HepG2 (cell line): Measurements from ENCODE around the gene RBBP8NL. TPM values are rescaled to one million over a fixed set of nuclear protein-coding genes. Genes with fewer than 3 reads are reported as not detected.
A peak's percentile ranks its signal among the peaks of the same experiment; 100 is the strongest.

ENCODE experiments used
- AGO1 ChIP-seq: fragments of 200-400 bp; formaldehyde crosslinking; IDR thresholded peaks from 2 replicates; pipeline ENCODE4 v1.6.1; 2017; ENCODE audit warnings: mild to moderate bottlenecking, low read depth, low read length, moderate library complexity; ENCODE audit not compliant: poor library complexity, severe bottlenecking
- HOXA9 ChIP-seq: sonication (generic); formaldehyde crosslinking; IDR thresholded peaks from 2 replicates; pipeline ENCODE4 v1.8.1; 2022; ENCODE audit warnings: missing genetic modification reagents, mild to moderate bottlenecking, moderate library complexity, borderline replicate concordance
- ISL2 ChIP-seq: sonication (generic); formaldehyde crosslinking; IDR thresholded peaks from 2 replicates; pipeline ENCODE4 v1.5.0; 2020; ENCODE audit warnings: missing genetic modification reagents
- MTA1 ChIP-seq: sonication (generic); formaldehyde crosslinking; IDR thresholded peaks from 2 replicates; pipeline ENCODE4 v1.4.0; 2020; ENCODE audit warnings: missing genetic modification reagents, mild to moderate bottlenecking, borderline replicate concordance
- PAX8 ChIP-seq: sonication (generic); formaldehyde crosslinking; IDR thresholded peaks from 2 replicates; pipeline ENCODE4 v1.8.0; 2022; ENCODE audit warnings: mild to moderate bottlenecking, missing genetic modification reagents, borderline replicate concordance
- RBAK ChIP-seq: sonication (generic); formaldehyde crosslinking; IDR thresholded peaks from 2 replicates; pipeline ENCODE4 v1.5.1; 2020; ENCODE audit warnings: mild to moderate bottlenecking, missing genetic modification reagents
- RBM22 ChIP-seq: fragments of 200-400 bp; formaldehyde crosslinking; optimal IDR thresholded peaks from 2 replicates; pipeline ENCODE3; 2017; ENCODE audit warnings: mild to moderate bottlenecking, low read length, moderate library complexity
- SAFB2 ChIP-seq: sonication (generic); formaldehyde crosslinking; IDR thresholded peaks from 2 replicates; pipeline ENCODE4 v1.5.1; 2020; ENCODE audit warnings: missing genetic modification reagents, low read depth, mild to moderate bottlenecking, borderline replicate concordance
- SRY ChIP-seq: sonication (generic); formaldehyde crosslinking; IDR thresholded peaks from 2 replicates; pipeline ENCODE4 v1.8.0; 2022; ENCODE audit warnings: mild to moderate bottlenecking, missing genetic modification reagents
- ZNF136 ChIP-seq: sonication (generic); formaldehyde crosslinking; IDR thresholded peaks from 2 replicates; pipeline ENCODE4 v1.8.1; 2022; ENCODE audit warnings: low read depth, mild to moderate bottlenecking, moderate library complexity, missing genetic modification reagents
- ZNF30 ChIP-seq: sonication (generic); formaldehyde crosslinking; IDR thresholded peaks from 2 replicates; pipeline ENCODE4 v1.5.0; 2020; ENCODE audit warnings: mild to moderate bottlenecking, missing genetic modification reagents
- ZNF317 ChIP-seq: sonication (generic); formaldehyde crosslinking; IDR thresholded peaks from 2 replicates; pipeline ENCODE4 v1.5.0; 2020; ENCODE audit warnings: mild to moderate bottlenecking, missing genetic modification reagents
- ZNF33B ChIP-seq: sonication (generic); formaldehyde crosslinking; IDR thresholded peaks from 2 replicates; pipeline ENCODE4 v1.5.1; 2020; ENCODE audit warnings: mild to moderate bottlenecking, missing genetic modification reagents
- ZNF350 ChIP-seq: sonication (generic); formaldehyde crosslinking; IDR thresholded peaks from 2 replicates; pipeline ENCODE4 v1.4.0; 2020; ENCODE audit warnings: mild to moderate bottlenecking, low read depth, missing genetic modification reagents, borderline replicate concordance
- ZNF44 ChIP-seq: sonication (generic); formaldehyde crosslinking; IDR thresholded peaks from 2 replicates; pipeline ENCODE4 v1.5.1; 2020; ENCODE audit warnings: mild to moderate bottlenecking, missing genetic modification reagents
- ZNF501 ChIP-seq: sonication (generic); formaldehyde crosslinking; IDR thresholded peaks from 2 replicates; pipeline ENCODE4 v1.5.1; 2020; ENCODE audit warnings: mild to moderate bottlenecking, moderate library complexity, missing genetic modification reagents
- ZNF724P ChIP-seq: sonication (generic); formaldehyde crosslinking; IDR thresholded peaks from 2 replicates; pipeline ENCODE4 v1.8.0; 2022; ENCODE audit warnings: missing genetic modification reagents, borderline replicate concordance
- ZNF766 ChIP-seq: sonication (generic); formaldehyde crosslinking; IDR thresholded peaks from 2 replicates; pipeline ENCODE4 v1.5.0; 2020; ENCODE audit warnings: missing genetic modification reagents, borderline replicate concordance
- ZSCAN30 ChIP-seq: sonication (generic); formaldehyde crosslinking; IDR thresholded peaks from 2 replicates; pipeline ENCODE4 v1.5.0; 2020; ENCODE audit warnings: mild to moderate bottlenecking, missing genetic modification reagents
- polyA plus RNA-seq, 8 experiments: library from polyadenylated mRNA; depleted of rRNA in 3 of 8; stranded (reverse) in 7 of 8; unstranded in 1 of 8; fragments of >200 nt; fragmentation: Illumina TruSeq in 4 of 8; extraction: Trizol in 4 of 8; gene quantifications; 2 replicates each; pipeline versions ENCODE4 v1.2.1 to v1.2.3, GENCODE V29; 2011 to 2016; ENCODE audit warnings: low read depth in 4 of 8, missing spikeins in 1 of 8, mixed read lengths in 1 of 8; ENCODE audit not compliant: insufficient read depth in 1 of 8
- total RNA-seq, 5 experiments: library from RNA; depleted of rRNA; stranded (reverse); fragments of >200 nt; fragmentation: Illumina TruSeq; extraction: Trizol; gene quantifications; 2 replicates each; pipeline ENCODE4 v1.2.3, GENCODE V29; 2016; ENCODE audit warnings: low read depth in 1 of 5
- TF ChIP-seq, protein P1 (sequence below): sonication (generic); formaldehyde crosslinking; IDR thresholded peaks from 2 replicates; pipeline ENCODE4 v1.5.0; 2020; ENCODE audit warnings: missing genetic modification reagents, mild to moderate bottlenecking, borderline replicate concordance
- TF ChIP-seq, protein P2 (sequence below): sonication (generic); formaldehyde crosslinking; IDR thresholded peaks from 2 replicates; pipeline ENCODE4 v1.8.1; 2023; ENCODE audit warnings: missing genetic modification reagents, mild to moderate bottlenecking, borderline replicate concordance
- TF ChIP-seq, protein P3 (sequence below): IDR thresholded peaks from 2 replicates; pipeline ENCODE4 v1.6.1; 2012; ENCODE audit warnings: low read length, improper control_type of control experiment
- TF ChIP-seq, protein P4 (sequence below): sonication (generic); formaldehyde crosslinking; IDR thresholded peaks from 2 replicates; pipeline ENCODE4 v1.4.0; 2020; ENCODE audit warnings: mild to moderate bottlenecking, missing genetic modification reagents
- TF ChIP-seq, protein P5 (sequence below): IDR thresholded peaks from 2 replicates; pipeline ENCODE4 v1.6.1; 2016; ENCODE audit warnings: control low read depth

Gene RBBP8NL
- total and polyA plus RNA-seq, 2 of the 13 experiments (the other 11 are each of a cell fraction or from before 2014, with no cell fraction given) = 0.69 to 0.86 TPM

DNA sequence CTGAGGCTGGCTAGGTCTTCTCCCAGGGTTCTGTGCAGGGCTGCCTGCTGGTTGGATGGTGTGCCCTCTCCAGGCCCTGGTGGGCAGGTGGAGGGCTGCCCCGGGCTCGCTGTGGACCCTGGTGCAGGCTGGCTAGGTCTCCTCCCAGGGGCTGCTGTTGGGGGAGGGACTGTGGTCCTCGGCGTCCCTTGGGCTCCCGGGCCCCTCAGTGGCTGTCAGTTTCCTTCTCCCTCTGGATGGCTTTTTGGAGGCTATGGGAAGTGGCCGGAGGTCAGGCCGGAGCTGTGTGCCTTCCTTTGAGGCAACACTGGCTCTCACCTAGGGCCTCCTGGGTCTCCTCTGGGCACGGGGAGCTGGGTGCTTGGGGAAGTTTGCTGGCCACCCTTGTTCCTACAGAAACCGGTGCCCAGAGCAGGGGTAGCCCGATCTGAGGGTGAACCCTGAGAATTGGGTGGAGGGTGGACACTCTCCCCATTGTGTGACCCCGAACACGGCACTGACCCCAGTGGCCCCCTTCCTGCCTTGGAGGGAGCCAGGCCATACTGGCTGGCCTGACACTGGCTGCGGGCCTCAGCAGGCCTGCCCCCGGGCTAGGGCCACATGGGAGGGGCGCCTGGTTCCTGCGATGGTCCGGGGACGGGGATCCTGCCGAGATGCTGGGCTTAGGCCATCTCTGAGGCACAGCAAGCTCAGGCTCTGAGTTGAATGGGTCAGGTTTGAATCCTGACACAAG is 16.4 kb downstream of the RBBP8NL start (continued):
- TF ChIP-seq, protein P1, sequence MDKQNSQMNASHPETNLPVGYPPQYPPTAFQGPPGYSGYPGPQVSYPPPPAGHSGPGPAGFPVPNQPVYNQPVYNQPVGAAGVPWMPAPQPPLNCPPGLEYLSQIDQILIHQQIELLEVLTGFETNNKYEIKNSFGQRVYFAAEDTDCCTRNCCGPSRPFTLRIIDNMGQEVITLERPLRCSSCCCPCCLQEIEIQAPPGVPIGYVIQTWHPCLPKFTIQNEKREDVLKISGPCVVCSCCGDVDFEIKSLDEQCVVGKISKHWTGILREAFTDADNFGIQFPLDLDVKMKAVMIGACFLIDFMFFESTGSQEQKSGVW (CRISPR knock-in tag) = no peak
- TF ChIP-seq MTA1 (CRISPR knock-in tag) = 0 out of 2 replicates have a peak, but pooled peaks have one; percentile 12
- no peak for TF ChIP-seq SRY (CRISPR knock-in tag)
- TF ChIP-seq, protein P2, sequence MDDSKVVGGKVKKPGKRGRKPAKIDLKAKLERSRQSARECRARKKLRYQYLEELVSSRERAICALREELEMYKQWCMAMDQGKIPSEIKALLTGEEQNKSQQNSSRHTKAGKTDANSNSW = no peak
- TF ChIP-seq ZNF350 (CRISPR knock-in tag) = no peak
- TF ChIP-seq ZNF30 (CRISPR knock-in tag) = no peak
- TF ChIP-seq, protein P3, sequence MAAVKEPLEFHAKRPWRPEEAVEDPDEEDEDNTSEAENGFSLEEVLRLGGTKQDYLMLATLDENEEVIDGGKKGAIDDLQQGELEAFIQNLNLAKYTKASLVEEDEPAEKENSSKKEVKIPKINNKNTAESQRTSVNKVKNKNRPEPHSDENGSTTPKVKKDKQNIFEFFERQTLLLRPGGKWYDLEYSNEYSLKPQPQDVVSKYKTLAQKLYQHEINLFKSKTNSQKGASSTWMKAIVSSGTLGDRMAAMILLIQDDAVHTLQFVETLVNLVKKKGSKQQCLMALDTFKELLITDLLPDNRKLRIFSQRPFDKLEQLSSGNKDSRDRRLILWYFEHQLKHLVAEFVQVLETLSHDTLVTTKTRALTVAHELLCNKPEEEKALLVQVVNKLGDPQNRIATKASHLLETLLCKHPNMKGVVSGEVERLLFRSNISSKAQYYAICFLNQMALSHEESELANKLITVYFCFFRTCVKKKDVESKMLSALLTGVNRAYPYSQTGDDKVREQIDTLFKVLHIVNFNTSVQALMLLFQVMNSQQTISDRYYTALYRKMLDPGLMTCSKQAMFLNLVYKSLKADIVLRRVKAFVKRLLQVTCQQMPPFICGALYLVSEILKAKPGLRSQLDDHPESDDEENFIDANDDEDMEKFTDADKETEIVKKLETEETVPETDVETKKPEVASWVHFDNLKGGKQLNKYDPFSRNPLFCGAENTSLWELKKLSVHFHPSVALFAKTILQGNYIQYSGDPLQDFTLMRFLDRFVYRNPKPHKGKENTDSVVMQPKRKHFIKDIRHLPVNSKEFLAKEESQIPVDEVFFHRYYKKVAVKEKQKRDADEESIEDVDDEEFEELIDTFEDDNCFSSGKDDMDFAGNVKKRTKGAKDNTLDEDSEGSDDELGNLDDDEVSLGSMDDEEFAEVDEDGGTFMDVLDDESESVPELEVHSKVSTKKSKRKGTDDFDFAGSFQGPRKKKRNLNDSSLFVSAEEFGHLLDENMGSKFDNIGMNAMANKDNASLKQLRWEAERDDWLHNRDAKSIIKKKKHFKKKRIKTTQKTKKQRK = no peak
- no peak for TF ChIP-seq PAX8 (CRISPR knock-in tag)
- 0 out of 2 replicates have a peak, but pooled peaks have one; percentile 36 for TF ChIP-seq ZNF44 (CRISPR knock-in tag)
- TF ChIP-seq ZNF136 (CRISPR knock-in tag) = 0 out of 2 replicates have a peak, but pooled peaks have one; percentile 53
- TF ChIP-seq ZNF501 (CRISPR knock-in tag) = no peak
- TF ChIP-seq, protein P4, sequence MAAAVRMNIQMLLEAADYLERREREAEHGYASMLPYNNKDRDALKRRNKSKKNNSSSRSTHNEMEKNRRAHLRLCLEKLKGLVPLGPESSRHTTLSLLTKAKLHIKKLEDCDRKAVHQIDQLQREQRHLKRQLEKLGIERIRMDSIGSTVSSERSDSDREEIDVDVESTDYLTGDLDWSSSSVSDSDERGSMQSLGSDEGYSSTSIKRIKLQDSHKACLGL = peak; percentile 8; the same call in 1 of the 2 replicates
- no peak for TF ChIP-seq RBM22
- no peak for TF ChIP-seq ZSCAN30 (CRISPR knock-in tag)
- TF ChIP-seq, protein P5, sequence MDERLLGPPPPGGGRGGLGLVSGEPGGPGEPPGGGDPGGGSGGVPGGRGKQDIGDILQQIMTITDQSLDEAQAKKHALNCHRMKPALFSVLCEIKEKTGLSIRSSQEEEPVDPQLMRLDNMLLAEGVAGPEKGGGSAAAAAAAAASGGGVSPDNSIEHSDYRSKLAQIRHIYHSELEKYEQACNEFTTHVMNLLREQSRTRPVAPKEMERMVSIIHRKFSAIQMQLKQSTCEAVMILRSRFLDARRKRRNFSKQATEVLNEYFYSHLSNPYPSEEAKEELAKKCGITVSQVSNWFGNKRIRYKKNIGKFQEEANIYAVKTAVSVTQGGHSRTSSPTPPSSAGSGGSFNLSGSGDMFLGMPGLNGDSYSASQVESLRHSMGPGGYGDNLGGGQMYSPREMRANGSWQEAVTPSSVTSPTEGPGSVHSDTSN (CRISPR knock-in tag) = no peak
- no peak for TF ChIP-seq ZNF317 (CRISPR knock-in tag)
- TF ChIP-seq AGO1 = no peak
- no peak for TF ChIP-seq RBAK (CRISPR knock-in tag)
- no peak for TF ChIP-seq HOXA9
- TF ChIP-seq ISL2 (CRISPR knock-in tag) = no peak
- no peak for TF ChIP-seq ZNF766
- TF ChIP-seq SAFB2 (CRISPR knock-in tag) = no peak
- TF ChIP-seq ZNF33B (CRISPR knock-in tag) = peak; percentile 85; the same call in 1 of the 2 replicates
- peak; percentile 80; the same call in 1 of the 2 replicates for TF ChIP-seq ZNF724P
